HG02588 (cell line): Measurements from ENCODE around the gene GDPD2.
"Not testable (repeated sequence)": the region's sequence is repeated elsewhere in the genome, so short reads cannot be mapped to it uniquely, and the experiment has no call there.

ENCODE experiments used
- ATAC-seq: cut with Tn5 transposase; IDR thresholded peaks from one replicate; pipeline ENCODE4 v1.9.1; 2021; ENCODE audit warnings: mild to moderate bottlenecking, moderate library complexity; ENCODE audit not compliant: unreplicated experiment

Gene GDPD2

GRCh38 chrX:70422851-70423341 is at the start of gene GDPD2:
TSS of gene GDPD2 (plus strand) at chrX:70423314. CDS start at chrX:70424985, 1,671 bp downstream.
- no peak for ATAC-seq

- no peak for ATAC-seq
These were observed 36.9 kb upstream of the GDPD2 start for GRCh38 chrX:70386235-70386634.

- ATAC-seq = no peak
These were observed 24.2 kb upstream of the GDPD2 start for GRCh38 chrX:70398899-70399298.

- ATAC-seq = not testable (repeated sequence)
These were observed 22.9 kb upstream of the GDPD2 start for GRCh38 chrX:70400181-70400580.

GRCh38 chrX:70402721-70403120 is 20.4 kb upstream of the GDPD2 start:
- ATAC-seq = no peak

- ATAC-seq = no peak
These were observed 18.1 kb upstream of the GDPD2 start for GRCh38 chrX:70405003-70405402.

GRCh38 chrX:70410921-70411320 is 12.2 kb upstream of the GDPD2 start:
- no peak for ATAC-seq

- ATAC-seq = no peak
These were observed 11.6 kb upstream of the GDPD2 start for GRCh38 chrX:70411475-70411874.

GRCh38 chrX:70421618-70422017 is 1.5 kb upstream of the GDPD2 start:
- ATAC-seq = no peak

GRCh38 chrX:70423936-70424675 is 992 bp downstream of the GDPD2 start:
- no peak for ATAC-seq

GRCh38 chrX:70424801-70425200 is 1.7 kb downstream of the GDPD2 start:
- ATAC-seq = no peak

- ATAC-seq = no peak
These were observed 3.5 kb downstream of the GDPD2 start for GRCh38 chrX:70426286-70427278.

- ATAC-seq = no peak
These were observed 4.3 kb downstream of the GDPD2 start for GRCh38 chrX:70427365-70427764.

GRCh38 chrX:70429759-70430158 is 6.6 kb downstream of the GDPD2 start:
- ATAC-seq = no peak

GRCh38 chrX:70432936-70433847 is 10.1 kb downstream of the GDPD2 start:
- no peak for ATAC-seq

- ATAC-seq = peak; percentile 69
These were observed 10.8 kb downstream of the GDPD2 start for GRCh38 chrX:70433848-70434351.

- ATAC-seq = peak; percentile 63
These were observed 11.3 kb downstream of the GDPD2 start for GRCh38 chrX:70434352-70434866.

- no peak for ATAC-seq
These were observed 11.9 kb downstream of the GDPD2 start for GRCh38 chrX:70434914-70435586.

GRCh38 chrX:70436343-70436742 is 13.2 kb downstream of the GDPD2 start:
- no peak for ATAC-seq

GRCh38 chrX:70437011-70437410 is 13.9 kb downstream of the GDPD2 start:
- no peak for ATAC-seq
